CD8-positive, alpha-beta memory T cell (primary cell): ENCODE measurements around the gene CAMKMT. TPM values are rescaled to one million over a fixed set of nuclear protein-coding genes. Genes with fewer than 3 reads are reported as not detected.
A peak's percentile ranks its signal among the peaks of the same experiment; 100 is the strongest.

Source experiments
- CTCF ChIA-PET: fragments of 350-600 bp; sonication (Branson Sonifier 250); formaldehyde crosslinking; loops from one replicate; lab custom pipeline; 2021; ENCODE audit warnings: antibody characterized with exemption; lab: Charles Lee
- POLR2A ChIA-PET: fragments of 350-600 bp; sonication (Branson Sonifier 250); formaldehyde crosslinking; loops from one replicate; lab custom pipeline; 2021; ENCODE audit warnings: antibody characterized with exemption; lab: Charles Lee
- DNase-seq, 5 donors: peaks; one replicate each; pipeline versions ENCODE4 v3.0.0 to v3.0.0-alpha.2; 2020 to 2022; ENCODE audit warnings: mixed read lengths in 1 of 5
- H3K27ac ChIP-seq: one replicate; pipeline ENCODE4 v1.7.0; 2013; ENCODE audit warnings: low read depth, mild to moderate bottlenecking, low read length, moderate library complexity
- H3K27me3 ChIP-seq: 2 replicates; pipeline ENCODE4 v1.7.0; 2013; ENCODE audit warnings: low read length, mild to moderate bottlenecking; ENCODE audit not compliant: insufficient read depth, poor library complexity, severe bottlenecking
- H3K36me3 ChIP-seq: 2 replicates; pipeline ENCODE4 v1.7.0; 2013; ENCODE audit warnings: mild to moderate bottlenecking, low read length, moderate library complexity; ENCODE audit not compliant: insufficient read depth
- H3K4me1 ChIP-seq: 2 replicates; pipeline ENCODE4 v1.7.0; 2013; ENCODE audit warnings: mild to moderate bottlenecking, low read length, moderate library complexity; ENCODE audit not compliant: insufficient read depth
- H3K4me3 ChIP-seq: 2 replicates; pipeline ENCODE4 v1.7.0; 2013; ENCODE audit warnings: mild to moderate bottlenecking, low read length
- H3K9me3 ChIP-seq: 2 replicates; pipeline ENCODE4 v1.7.0; 2013; ENCODE audit warnings: mild to moderate bottlenecking, low read length
- H3K27ac Mint-ChIP-seq, 8 donors: one replicate each; pipeline ENCODE4 v1.8.0; 2020 to 2021; ENCODE audit warnings: mixed read lengths in 8 of 8, mild to moderate bottlenecking in 6 of 8, inconsistent platforms in 3 of 8, moderate library complexity in 3 of 8
- H3K27me3 Mint-ChIP-seq, 2 donors: one replicate each; pipeline ENCODE4 v1.8.0; 2020 to 2021; ENCODE audit warnings: mixed read lengths in 2 of 2, mild to moderate bottlenecking in 1 of 2, moderate library complexity in 1 of 2
- H3K36me3 Mint-ChIP-seq, 3 donors: one replicate each; pipeline ENCODE4 v1.8.0; 2020 to 2021; ENCODE audit warnings: mixed read lengths in 3 of 3, inconsistent platforms in 1 of 3, mild to moderate bottlenecking in 1 of 3
- H3K4me1 Mint-ChIP-seq, 3 donors: one replicate each; pipeline ENCODE4 v1.8.0; 2020 to 2021; ENCODE audit warnings: mixed read lengths in 3 of 3, inconsistent platforms in 1 of 3, mild to moderate bottlenecking in 1 of 3
- H3K4me3 Mint-ChIP-seq, 7 donors: one replicate each; pipeline ENCODE4 v1.8.0; 2020 to 2021; ENCODE audit warnings: mixed read lengths in 7 of 7, mild to moderate bottlenecking in 6 of 7, moderate library complexity in 4 of 7, inconsistent platforms in 2 of 7
- H3K9me3 Mint-ChIP-seq, 5 donors: one replicate each; pipeline ENCODE4 v1.8.0; 2020 to 2022; ENCODE audit warnings: mixed read lengths in 5 of 5, mild to moderate bottlenecking in 3 of 5, moderate library complexity in 2 of 5, inconsistent platforms in 1 of 5
- polyA plus RNA-seq: library from polyadenylated mRNA; unstranded; fragments of 300-500 nt; fragmentation: Illumina TruSeq; gene quantifications from one replicate; pipeline ENCODE4 v1.2.3, GENCODE V29; 2021
- total RNA-seq, 2 experiments: library from RNA; stranded (reverse); gene quantifications; one replicate each; pipeline ENCODE4 v1.2.3, GENCODE V29; 2021

The CAMKMT gene
- total and polyA plus RNA-seq, 3 experiments from 2014 or later: 11.4 to 14.0 (median 11.7) TPM

GRCh38 chr2:44533508-44533907 is 171.8 kb downstream of the CAMKMT start:
- Histone ChIP-seq H3K4me3 (no peak overlapping the region), H3K9me3 (no peaks in the 10 kb centered on the region), H3K36me3 (no peaks in the 10 kb centered on the region), H3K4me1 (no peaks in the 10 kb centered on the region), H3K27me3 (no peaks in the 10 kb centered on the region), H3K27ac (no peak overlapping the region)
- Mint-ChIP-seq H3K36me3 (peaks cover 12 to 39% (median 17%) of the 10 kb centered on the region in 3 donors), H3K9me3 (peaks cover 0 to 2% (median 0%) of the 10 kb centered on the region in 5 donors), H3K27me3 (peaks cover 0 to 2% of the 10 kb centered on the region in 2 donors), H3K4me1 (no peaks in the 10 kb centered on the region), H3K4me3 (no peak overlapping the region), H3K27ac (no peak overlapping the region)
- ChIA-PET CTCF (no interaction called here), POLR2A (no interaction called here)
- DNase-seq: no peak

GRCh38 chr2:44535376-44535775 is 173.6 kb downstream of the CAMKMT start:
- H3K4me1 ChIP-seq: no peaks in the 10 kb centered on the region
- H3K9me3 ChIP-seq: no peaks in the 10 kb centered on the region
- H3K4me3 ChIP-seq: no peak overlapping the region
- Mint-ChIP-seq H3K27ac (no peak overlapping the region), H3K9me3 (peaks cover 0 to 2% (median 0%) of the 10 kb centered on the region in 5 donors), H3K27me3 (no peaks in the 10 kb centered on the region), H3K4me1 (no peaks in the 10 kb centered on the region), H3K4me3 (no peak overlapping the region), H3K36me3 (peaks cover 12 to 39% (median 17%) of the 10 kb centered on the region in 3 donors)
- H3K36me3 ChIP-seq: no peaks in the 10 kb centered on the region
- DNase-seq: no peak
- no peaks in the 10 kb centered on the region for H3K27me3 ChIP-seq
- ChIA-PET POLR2A (no interaction called here), CTCF (no interaction called here)
- H3K27ac ChIP-seq: no peak overlapping the region

GRCh38 chr2:44537264-44537663 is 175.5 kb downstream of the CAMKMT start:
- Mint-ChIP-seq H3K27ac (no peak overlapping the region), H3K4me1 (no peaks in the 10 kb centered on the region), H3K9me3 (peaks cover 0 to 2% (median 0%) of the 10 kb centered on the region in 5 donors), H3K27me3 (no peaks in the 10 kb centered on the region), H3K4me3 (no peak overlapping the region), H3K36me3 (peaks cover 9 to 35% (median 14%) of the 10 kb centered on the region in 3 donors)
- Histone ChIP-seq H3K27me3 (no peaks in the 10 kb centered on the region), H3K4me1 (no peaks in the 10 kb centered on the region), H3K9me3 (no peaks in the 10 kb centered on the region), H3K27ac (no peak overlapping the region), H3K36me3 (no peaks in the 10 kb centered on the region), H3K4me3 (no peak overlapping the region)
- CTCF ChIA-PET: no interaction called here
- POLR2A ChIA-PET: no interaction called here
- no peak for DNase-seq

GRCh38 chr2:44542520-44542919 is 180.8 kb downstream of the CAMKMT start:
- Histone ChIP-seq H3K4me3 (no peak overlapping the region), H3K36me3 (no peaks in the 10 kb centered on the region), H3K27me3 (no peaks in the 10 kb centered on the region), H3K27ac (no peak overlapping the region), H3K9me3 (no peaks in the 10 kb centered on the region), H3K4me1 (no peaks in the 10 kb centered on the region)
- no peaks in the 10 kb centered on the region for H3K36me3 Mint-ChIP-seq
- ChIA-PET CTCF (no interaction called here), POLR2A (no interaction called here)
- DNase-seq: no peak
- no peaks in the 10 kb centered on the region for H3K4me1 Mint-ChIP-seq
- no peaks in the 10 kb centered on the region for H3K27me3 Mint-ChIP-seq
- H3K27ac Mint-ChIP-seq: peak overlapping the region in 1 of 8 donors; percentile 22
- H3K9me3 Mint-ChIP-seq: no peaks in the 10 kb centered on the region
- H3K4me3 Mint-ChIP-seq: no peak overlapping the region

- H3K36me3 Mint-ChIP-seq: peaks cover 0 to 3% (median 0%) of the 10 kb centered on the region in 3 donors
- Histone ChIP-seq H3K27me3 (no peaks in the 10 kb centered on the region), H3K4me1 (no peaks in the 10 kb centered on the region), H3K4me3 (no peak overlapping the region), H3K9me3 (no peaks in the 10 kb centered on the region), H3K27ac (no peak overlapping the region), H3K36me3 (no peaks in the 10 kb centered on the region)
- no peak for DNase-seq
- no peak overlapping the region for H3K4me3 Mint-ChIP-seq
- H3K27ac Mint-ChIP-seq: no peak overlapping the region
- H3K9me3 Mint-ChIP-seq: no peaks in the 10 kb centered on the region
- POLR2A ChIA-PET: no interaction called here
- CTCF ChIA-PET: no interaction called here
- H3K4me1 Mint-ChIP-seq: no peaks in the 10 kb centered on the region
- no peaks in the 10 kb centered on the region for H3K27me3 Mint-ChIP-seq
Observed at GRCh38 chr2:44543773-44544725, 182.3 kb downstream of the CAMKMT start.

GRCh38 chr2:44545005-44545404 is 183.3 kb downstream of the CAMKMT start:
- Histone ChIP-seq H3K36me3 (no peaks in the 10 kb centered on the region), H3K4me1 (no peaks in the 10 kb centered on the region), H3K4me3 (no peak overlapping the region), H3K27me3 (no peaks in the 10 kb centered on the region), H3K27ac (no peak overlapping the region), H3K9me3 (no peaks in the 10 kb centered on the region)
- no peak for DNase-seq
- H3K9me3 Mint-ChIP-seq: no peaks in the 10 kb centered on the region
- POLR2A ChIA-PET: no interaction called here
- no peaks in the 10 kb centered on the region for H3K27me3 Mint-ChIP-seq
- H3K27ac Mint-ChIP-seq: no peak overlapping the region
- H3K36me3 Mint-ChIP-seq: peaks cover 5 to 7% (median 5%) of the 10 kb centered on the region in 3 donors
- no peaks in the 10 kb centered on the region for H3K4me1 Mint-ChIP-seq
- H3K4me3 Mint-ChIP-seq: no peak overlapping the region
- CTCF ChIA-PET: no interaction called here

- H3K27ac ChIP-seq: no peak overlapping the region
- H3K4me3 Mint-ChIP-seq: no peak overlapping the region
- DNase-seq: no peak
- no peaks in the 10 kb centered on the region for H3K4me1 ChIP-seq
- CTCF ChIA-PET: no interaction called here
- H3K4me3 ChIP-seq: no peak overlapping the region
- no peak overlapping the region for H3K27ac Mint-ChIP-seq
- H3K27me3 Mint-ChIP-seq: no peaks in the 10 kb centered on the region
- no peaks in the 10 kb centered on the region for H3K27me3 ChIP-seq
- H3K4me1 Mint-ChIP-seq: no peaks in the 10 kb centered on the region
- no peaks in the 10 kb centered on the region for H3K9me3 ChIP-seq
- H3K36me3 Mint-ChIP-seq: peaks cover 8 to 15% (median 14%) of the 10 kb centered on the region in 3 donors
- POLR2A ChIA-PET: no interaction called here
- no peaks in the 10 kb centered on the region for H3K9me3 Mint-ChIP-seq
- H3K36me3 ChIP-seq: no peaks in the 10 kb centered on the region
Observed at GRCh38 chr2:44546459-44547127, 184.8 kb downstream of the CAMKMT start.

- H3K27me3 ChIP-seq: no peaks in the 10 kb centered on the region
- no peak overlapping the region for H3K4me3 ChIP-seq
- Mint-ChIP-seq H3K4me3 (no peak overlapping the region), H3K27ac (no peak overlapping the region), H3K27me3 (no peaks in the 10 kb centered on the region), H3K9me3 (no peaks in the 10 kb centered on the region), H3K36me3 (peaks cover 10 to 15% (median 14%) of the 10 kb centered on the region in 3 donors), H3K4me1 (no peaks in the 10 kb centered on the region)
- H3K27ac ChIP-seq: no peak overlapping the region
- CTCF ChIA-PET: no interaction called here
- no peaks in the 10 kb centered on the region for H3K36me3 ChIP-seq
- no peaks in the 10 kb centered on the region for H3K9me3 ChIP-seq
- no peak for DNase-seq
- POLR2A ChIA-PET: no interaction called here
- no peaks in the 10 kb centered on the region for H3K4me1 ChIP-seq
Observed at GRCh38 chr2:44547718-44548117, 186.0 kb downstream of the CAMKMT start.
